Endothelial cell of umbilical vein (primary cell): Measurements from ENCODE around the gene HYPK. TPM values are rescaled to one million over a fixed set of nuclear protein-coding genes. Genes with fewer than 3 reads are reported as not detected.

ENCODE experiments used
- BruUV-seq: library from RNA; stranded (reverse); fragments of 400-500 nt; replicated peaks from 2 replicates; lab custom pipeline; 2021; lab: Mats Ljungman, UMichigan
- CTCF ChIA-PET: fragments of 300-600, 350-600 bp; sonication (Branson Sonifier 250); formaldehyde crosslinking; loops from one replicate; lab custom pipeline; 2021; ENCODE audit warnings: antibody characterized with exemption, inconsistent platforms; lab: Charles Lee
- POLR2A ChIA-PET: fragments of 300-600, 350-600 bp; sonication (Branson Sonifier 250); formaldehyde crosslinking; loops from one replicate; lab custom pipeline; 2021; ENCODE audit warnings: antibody characterized with exemption, inconsistent platforms; lab: Charles Lee
- DNase-seq: peaks from one replicate; pipeline ENCODE4 v3.0.0-alpha.2; 2011; ENCODE audit warnings: low read depth, low spot score
- FAIRE-seq: peaks from 2 replicates; lab custom pipeline; 2011; peaks lifted over from hg19 to GRCh38; lab: Jason Lieb, UNC
- H2AFZ ChIP-seq: 2 replicates; pipeline ENCODE4 v1.6.0; 2012; ENCODE audit warnings: low read depth, low read length, control low read depth, inconsistent platforms
- H3K27ac ChIP-seq: 2 replicates; pipeline ENCODE4 v1.5.1; 2011; ENCODE audit warnings: low read depth, mild to moderate bottlenecking, control low read depth, low read length, moderate library complexity; ENCODE audit not compliant: insufficient read depth
- H3K27me3 ChIP-seq, 2 experiments: 2 replicates each; pipeline versions ENCODE4 v1.6.0 to v1.6.1; 2011; ENCODE audit warnings: low read length in 2 of 2, mixed read lengths in 1 of 2; ENCODE audit not compliant: control insufficient read depth in 2 of 2, insufficient read depth in 2 of 2
- H3K36me3 ChIP-seq, 2 experiments: 2 replicates in 1 of 2; 3 replicates in 1 of 2; pipeline ENCODE4 v1.5.1; 2011; ENCODE audit warnings: low read length in 2 of 2, mild to moderate bottlenecking in 1 of 2, moderate library complexity in 1 of 2; ENCODE audit not compliant: control insufficient read depth in 2 of 2, insufficient read depth in 2 of 2; ENCODE audit errors: extremely low read depth in 1 of 2
- H3K4me1 ChIP-seq: 3 replicates; pipeline ENCODE4 v1.5.1; 2011; ENCODE audit warnings: mild to moderate bottlenecking, low read length; ENCODE audit not compliant: control insufficient read depth, insufficient read depth; ENCODE audit errors: extremely low read depth
- H3K4me2 ChIP-seq: 2 replicates; pipeline ENCODE4 v1.6.1; 2011; ENCODE audit warnings: low read length, control low read depth, mixed read lengths; ENCODE audit not compliant: insufficient read depth
- H3K4me3 ChIP-seq, 3 experiments: fragments of 200-600 bp in 1 of 3; sonication (generic), shearing (Covaris generic) in 1 of 3; replicated peaks in 1 of 3; 2 replicates each; pipeline ENCODE4 v1.5.1; 2011 to 2016; ENCODE audit warnings: control low read depth in 3 of 3, low read length in 3 of 3, mild to moderate bottlenecking in 2 of 3, inconsistent platforms in 1 of 3, low read depth in 1 of 3, moderate library complexity in 1 of 3; ENCODE audit not compliant: insufficient read depth in 1 of 3
- H3K79me2 ChIP-seq: 2 replicates; pipeline ENCODE4 v1.6.0; 2012; ENCODE audit warnings: low read length, inconsistent platforms; ENCODE audit not compliant: control insufficient read depth, insufficient read depth
- H3K9ac ChIP-seq: replicated peaks from 2 replicates; pipeline ENCODE3; 2011; ENCODE audit warnings: low read length, control low read depth; ENCODE audit not compliant: insufficient read depth; ENCODE audit errors: extremely low read depth
- H3K9me1 ChIP-seq: replicated peaks from 3 replicates; pipeline ENCODE4 v1.6.0; 2011; ENCODE audit warnings: mild to moderate bottlenecking, low read length; ENCODE audit not compliant: control insufficient read depth, insufficient read depth; ENCODE audit errors: extremely low read depth
- H3K9me3 ChIP-seq: replicated peaks from 2 replicates; pipeline ENCODE4 v1.5.1; 2012; ENCODE audit warnings: low read length, inconsistent platforms; ENCODE audit not compliant: control insufficient read depth, insufficient read depth
- H4K20me1 ChIP-seq: replicated peaks from 2 replicates; pipeline ENCODE3; 2011; ENCODE audit warnings: mild to moderate bottlenecking, low read length; ENCODE audit not compliant: control insufficient read depth, insufficient read depth; ENCODE audit errors: extremely low read depth
- EZH2 ChIP-seq: IDR thresholded peaks from 2 replicates; pipeline ENCODE4 v1.6.1; 2012; ENCODE audit warnings: borderline replicate concordance, low read depth, mild to moderate bottlenecking, moderate library complexity, low read length, inconsistent platforms; ENCODE audit not compliant: severe bottlenecking
- FOS ChIP-seq: IDR thresholded peaks from 2 replicates; pipeline ENCODE4 v1.6.1; 2011; ENCODE audit warnings: mild to moderate bottlenecking, low read length, moderate library complexity, borderline replicate concordance; ENCODE audit not compliant: insufficient read depth
- GATA2 ChIP-seq: IDR thresholded peaks from 2 replicates; pipeline ENCODE4 v1.7.0; 2011; ENCODE audit warnings: low read depth, mild to moderate bottlenecking, moderate library complexity, mixed read lengths, low read length; ENCODE audit not compliant: insufficient read length, insufficient read depth
- JUN ChIP-seq: IDR thresholded peaks from 2 replicates; pipeline ENCODE4 v1.6.1; 2011; ENCODE audit warnings: borderline replicate concordance, low read depth; ENCODE audit not compliant: insufficient read length, insufficient read depth
- MYC ChIP-seq: IDR thresholded peaks from one replicate; pipeline ENCODE4 v1.6.1; 2011; ENCODE audit warnings: mild to moderate bottlenecking, low read depth, low read length
- POLR2A ChIP-seq: IDR thresholded peaks from 2 replicates; pipeline ENCODE4 v1.6.1; 2012; ENCODE audit warnings: low read depth, mild to moderate bottlenecking, control low read depth, low read length
- POLR2AphosphoS5 ChIP-seq: IDR thresholded peaks from 2 replicates; pipeline ENCODE4 v1.6.1; 2012; ENCODE audit warnings: low read depth, mild to moderate bottlenecking, control low read depth, low read length, moderate library complexity; ENCODE audit not compliant: insufficient read depth
- dilution Hi-C: fragments of 300-500 bp; cut with MboI; formaldehyde crosslinking; loops from one replicate; pipeline ENCODE4 v1.15.0; 2019; ENCODE audit warnings: low sequenced_read_pairs; ENCODE audit not compliant: extremely low pct_ligation_motif_present
- intact Hi-C: fragments of 100-400 bp; cut with micrococcal nuclease; formaldehyde crosslinking; loops from one replicate; pipeline ENCODE4 v1.10.0; 2022
- polyA plus RNA-seq, 4 experiments: library from polyadenylated mRNA; depleted of rRNA in 3 of 4; stranded (reverse) in 3 of 4; unstranded in 1 of 4; fragments of >200 nt; gene quantifications; 2 replicates each; pipeline versions ENCODE4 v1.2.1 to v1.2.3, GENCODE V29; 2011 to 2012; ENCODE audit warnings: missing spikeins in 1 of 4
- total RNA-seq: library from RNA; stranded (reverse); gene quantifications from 2 replicates; pipeline ENCODE4 v1.2.3, GENCODE V29; 2021
- TF ChIP-seq, protein P1 (sequence below): IDR thresholded peaks from 2 replicates; pipeline ENCODE4 v1.6.1; 2011; ENCODE audit not compliant: insufficient read depth, insufficient read length
- TF ChIP-seq, protein P2 (sequence below), 2 donors: IDR thresholded peaks; 1 replicate in 1 of 2; 2 replicates in 1 of 2; pipeline ENCODE4 v1.5.1; 2011; ENCODE audit warnings: low read length in 2 of 2, mild to moderate bottlenecking in 2 of 2, moderate library complexity in 2 of 2, control low read depth in 1 of 2, inconsistent platforms in 1 of 2, low read depth in 1 of 2; ENCODE audit not compliant: insufficient read depth in 1 of 2; ENCODE audit errors: extremely low read depth in 1 of 2

HYPK gene
- total and polyA plus RNA-seq, 2 donors (not counting 3 experiments of a cell fraction or from before 2014, with no cell fraction given) = 5.2 to 17.8 TPM

DNA sequence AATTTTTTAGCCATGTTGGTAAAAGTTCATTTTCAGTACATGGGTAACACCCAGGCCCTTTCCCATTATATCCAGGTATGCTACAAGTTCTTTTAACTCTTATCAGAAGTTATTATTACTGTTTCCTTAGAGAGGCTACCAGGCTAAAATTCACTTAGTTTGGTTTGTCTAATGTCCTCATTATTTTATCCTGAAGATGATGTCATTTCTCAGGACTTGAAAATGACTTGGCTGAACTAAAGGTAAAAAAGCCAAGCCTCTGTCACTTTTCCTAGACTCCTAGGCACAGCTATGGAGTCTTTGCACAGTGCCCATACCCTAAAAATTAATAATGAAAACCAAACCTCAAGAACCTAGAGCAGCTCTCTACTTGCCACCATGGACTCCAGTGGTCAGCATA lies 27.8 kb upstream of the HYPK start:
- H2AFZ ChIP-seq = no peak overlapping the region
- intact Hi-C loops (no loop called here), dilution Hi-C loops (no loop called here)
- ChIA-PET POLR2A (no interaction called here), CTCF (no interaction called here)
- BruUV-seq = no TSS peak
- H3K4me3 ChIP-seq = no peak overlapping the region
- FAIRE-seq (no peak), DNase-seq (no peak)
- no peaks in the 10 kb centered on the region for H3K79me2 ChIP-seq
- H3K27ac ChIP-seq = no peak overlapping the region
- no peaks in the 10 kb centered on the region for H3K9me3 ChIP-seq
- no peaks in the 10 kb centered on the region for H4K20me1 ChIP-seq
- no peak overlapping the region for H3K9ac ChIP-seq
- H3K9me1 ChIP-seq = no peaks in the 10 kb centered on the region
- H3K27me3 ChIP-seq = no peaks in the 10 kb centered on the region
- peaks cover 2% of the 10 kb centered on the region for H3K4me1 ChIP-seq
- H3K4me2 ChIP-seq = no peak overlapping the region
- H3K36me3 ChIP-seq = peaks cover 32 to 41% of the 10 kb centered on the region in 2 experiments
- TF ChIP-seq, protein P1, sequence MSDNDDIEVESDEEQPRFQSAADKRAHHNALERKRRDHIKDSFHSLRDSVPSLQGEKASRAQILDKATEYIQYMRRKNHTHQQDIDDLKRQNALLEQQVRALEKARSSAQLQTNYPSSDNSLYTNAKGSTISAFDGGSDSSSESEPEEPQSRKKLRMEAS = no peak
- TF ChIP-seq, protein P2, sequence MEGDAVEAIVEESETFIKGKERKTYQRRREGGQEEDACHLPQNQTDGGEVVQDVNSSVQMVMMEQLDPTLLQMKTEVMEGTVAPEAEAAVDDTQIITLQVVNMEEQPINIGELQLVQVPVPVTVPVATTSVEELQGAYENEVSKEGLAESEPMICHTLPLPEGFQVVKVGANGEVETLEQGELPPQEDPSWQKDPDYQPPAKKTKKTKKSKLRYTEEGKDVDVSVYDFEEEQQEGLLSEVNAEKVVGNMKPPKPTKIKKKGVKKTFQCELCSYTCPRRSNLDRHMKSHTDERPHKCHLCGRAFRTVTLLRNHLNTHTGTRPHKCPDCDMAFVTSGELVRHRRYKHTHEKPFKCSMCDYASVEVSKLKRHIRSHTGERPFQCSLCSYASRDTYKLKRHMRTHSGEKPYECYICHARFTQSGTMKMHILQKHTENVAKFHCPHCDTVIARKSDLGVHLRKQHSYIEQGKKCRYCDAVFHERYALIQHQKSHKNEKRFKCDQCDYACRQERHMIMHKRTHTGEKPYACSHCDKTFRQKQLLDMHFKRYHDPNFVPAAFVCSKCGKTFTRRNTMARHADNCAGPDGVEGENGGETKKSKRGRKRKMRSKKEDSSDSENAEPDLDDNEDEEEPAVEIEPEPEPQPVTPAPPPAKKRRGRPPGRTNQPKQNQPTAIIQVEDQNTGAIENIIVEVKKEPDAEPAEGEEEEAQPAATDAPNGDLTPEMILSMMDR (IDR thresholded peaks at IDR 0.05; ENCODE audit: extremely low read depth in 1 of 2, insufficient read depth in 1 of 2, low read depth in 1 of 2, low read length in 2 of 2) = no peak
- no peak for TF ChIP-seq GATA2
- TF ChIP-seq JUN = no peak
- TF ChIP-seq EZH2 = no peak
- no peak for TF ChIP-seq MYC
- TF ChIP-seq POLR2A = no peak
- no peak for TF ChIP-seq POLR2AphosphoS5
- no peak for TF ChIP-seq FOS
